COLO829 (cell line): ENCODE data around the gene RNF150.

Experiments used
- DNase-seq: peaks from one replicate; pipeline ENCODE4 v3.0.0; 2012; ENCODE audit warnings: low spot score

RNF150 gene

DNA sequence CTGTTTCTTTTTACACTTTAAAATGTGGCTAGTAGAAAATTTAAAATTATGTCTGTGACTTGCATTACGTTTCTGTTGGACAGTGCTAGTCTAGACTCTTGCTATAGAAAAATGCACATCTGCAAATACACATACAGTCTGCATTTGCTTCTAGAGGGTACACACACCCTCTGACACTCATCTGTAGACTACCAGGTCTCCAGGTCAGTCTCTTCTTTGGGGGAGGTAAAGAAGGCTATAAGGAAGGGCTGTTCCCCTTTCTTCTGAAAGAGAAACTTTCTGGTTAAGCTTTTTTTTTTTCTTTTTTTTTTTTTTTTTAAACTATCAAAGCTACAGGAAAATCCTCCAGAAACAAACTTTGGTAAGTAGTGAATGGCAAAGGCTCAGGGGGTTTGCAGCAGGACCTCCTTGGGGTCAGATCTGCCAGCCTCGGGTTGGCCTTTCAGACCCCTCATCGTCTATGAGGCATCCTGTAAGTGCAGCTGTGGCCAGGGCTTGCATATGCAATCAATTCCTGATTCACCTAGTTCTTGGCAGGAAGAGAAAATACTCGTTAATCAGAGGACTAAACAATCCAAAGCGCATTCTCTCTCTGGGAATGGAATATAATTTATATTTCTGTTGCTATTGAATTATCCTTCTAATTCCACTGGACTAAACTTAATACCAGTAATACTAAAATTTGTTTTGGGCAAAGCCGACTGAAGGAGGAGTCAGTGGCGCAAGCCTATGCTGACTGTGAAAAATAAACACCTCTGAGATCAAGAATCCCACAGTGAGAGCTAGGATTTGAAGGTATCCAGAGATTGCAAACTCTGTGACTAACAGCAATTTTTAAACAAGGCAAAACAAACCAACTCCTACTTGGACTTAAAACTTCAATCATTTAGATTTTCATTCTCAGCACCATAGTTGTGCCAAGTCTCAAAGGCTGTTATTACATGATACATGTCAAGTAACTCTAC lies 267.7 kb downstream of the RNF150 start:
- DNase-seq, result no peak

GRCh38 chr4:140863197-140863596 lies 270.1 kb downstream of the RNF150 start:
- no peak for DNase-seq

GRCh38 chr4:140862177-140862442 lies 271.2 kb downstream of the RNF150 start:
- no peak for DNase-seq

GRCh38 chr4:140861359-140862176 lies 271.7 kb downstream of the RNF150 start:
- peak; percentile 75 for DNase-seq

DNA sequence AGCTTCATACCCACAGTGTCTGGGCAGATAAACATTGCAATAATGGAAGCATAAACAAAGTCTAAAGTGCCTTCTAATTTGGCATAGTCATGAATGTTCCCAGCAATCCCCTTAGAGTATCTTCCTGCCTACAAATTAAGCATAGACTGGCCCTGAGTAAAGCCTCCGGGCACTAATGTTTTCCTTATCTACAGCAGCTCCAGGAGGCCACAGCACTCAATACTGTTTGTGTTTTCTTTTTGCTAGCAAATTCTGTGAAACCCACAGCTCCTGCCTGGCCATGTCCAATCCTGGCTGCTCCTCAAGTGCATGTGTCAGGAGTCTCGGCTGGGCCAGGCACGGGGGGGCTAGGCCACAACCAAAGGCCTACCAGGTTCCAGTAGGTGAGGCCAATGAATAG lies 274.4 kb downstream of the RNF150 start:
- DNase-seq, result no peak

DNA sequence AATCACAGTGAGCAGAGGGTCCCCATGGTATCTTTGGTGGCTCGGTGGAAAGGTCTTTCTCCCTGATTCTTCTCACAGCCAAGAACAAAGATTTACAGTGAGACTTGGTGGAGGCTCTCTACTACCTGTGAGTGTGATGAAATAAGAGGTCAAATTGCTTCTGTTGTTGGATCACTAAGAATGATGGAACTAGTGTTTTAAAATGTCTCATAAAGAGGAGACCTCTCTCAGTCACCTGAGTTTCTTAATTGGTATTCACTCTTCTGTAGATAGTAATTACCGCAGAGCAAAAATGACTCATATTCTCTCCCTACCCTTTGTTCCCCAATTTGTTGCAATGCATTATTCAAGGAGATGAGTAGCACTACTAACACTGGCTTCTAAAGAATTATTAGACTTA lies 276.2 kb downstream of the RNF150 start:
- no peak for DNase-seq

DNA sequence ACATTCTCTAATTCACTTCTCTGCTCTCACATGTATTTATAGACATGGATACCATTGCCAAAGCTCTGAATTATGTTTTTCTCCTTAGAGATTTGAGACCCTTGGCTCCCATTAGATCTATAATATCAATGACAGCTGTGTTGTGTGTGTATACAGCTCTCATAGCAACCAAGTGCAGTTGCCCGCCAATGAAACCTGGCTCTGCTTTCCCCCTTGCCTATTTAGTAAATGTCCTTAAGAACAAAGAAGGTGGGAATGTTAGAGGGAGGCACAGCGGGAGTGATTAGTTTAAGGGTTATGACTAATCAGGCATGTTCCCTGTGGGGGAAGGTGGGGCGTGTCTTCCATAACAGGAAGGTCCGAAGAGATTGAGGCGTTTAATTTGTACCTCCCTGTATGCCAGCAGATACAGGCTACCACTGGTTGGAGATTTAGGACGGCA lies 276.6 kb downstream of the RNF150 start:
- peak; percentile 63 for DNase-seq

DNA sequence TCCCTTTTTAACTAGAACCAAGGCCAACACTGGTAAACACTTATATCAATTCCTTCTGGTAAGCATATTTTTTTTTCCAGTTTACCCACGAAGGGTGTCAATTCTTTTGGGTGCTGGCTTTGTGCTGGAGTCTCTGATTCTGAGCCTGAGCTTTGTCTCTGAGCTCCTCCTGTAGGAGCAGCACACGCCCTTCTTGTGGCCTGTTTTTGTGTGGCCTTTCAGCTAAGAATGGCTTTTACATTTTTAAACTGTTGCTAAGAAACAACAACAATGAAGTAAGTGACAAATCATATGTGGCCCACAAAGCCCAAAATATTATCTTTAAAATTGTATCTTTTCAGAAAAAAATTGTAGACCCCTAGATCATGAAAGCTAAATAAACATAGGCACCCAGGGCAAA lies 279.1 kb downstream of the RNF150 start:
- no peak for DNase-seq

DNA sequence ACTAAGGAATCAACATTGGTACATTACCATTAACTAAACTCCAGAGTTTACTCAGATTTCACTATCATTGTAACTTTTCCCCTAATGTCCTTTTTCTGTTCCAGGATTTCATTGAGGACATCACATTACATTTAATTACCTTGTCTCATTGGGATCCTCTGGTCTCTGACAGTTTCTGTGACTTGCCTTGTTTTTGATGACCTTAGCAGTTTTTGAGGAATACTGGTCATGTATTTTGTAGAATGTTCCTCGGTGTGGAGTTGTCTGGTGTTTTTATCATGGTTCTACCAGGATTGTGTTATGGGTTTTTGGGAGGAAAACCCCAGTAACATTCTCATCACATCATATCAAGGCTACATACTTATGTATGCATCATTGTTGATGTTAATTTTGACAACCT lies 281.5 kb downstream of the RNF150 start:
- DNase-seq, result no peak

- DNase-seq, result peak; percentile 87
These were observed 282.1 kb downstream of the RNF150 start for GRCh38 chr4:140851032-140851636.

- no peak for DNase-seq
These were observed 283.7 kb downstream of the RNF150 start for GRCh38 chr4:140849526-140849925.

GRCh38 chr4:140846736-140847135 lies 286.5 kb downstream of the RNF150 start:
- no peak for DNase-seq

- no peak for DNase-seq
These were observed 289.2 kb downstream of the RNF150 start for GRCh38 chr4:140844061-140844460.

GRCh38 chr4:140841186-140841585 lies 292.1 kb downstream of the RNF150 start:
- no peak for DNase-seq

GRCh38 chr4:140839888-140840790 lies 293.1 kb downstream of the RNF150 start:
- no peak for DNase-seq

DNA sequence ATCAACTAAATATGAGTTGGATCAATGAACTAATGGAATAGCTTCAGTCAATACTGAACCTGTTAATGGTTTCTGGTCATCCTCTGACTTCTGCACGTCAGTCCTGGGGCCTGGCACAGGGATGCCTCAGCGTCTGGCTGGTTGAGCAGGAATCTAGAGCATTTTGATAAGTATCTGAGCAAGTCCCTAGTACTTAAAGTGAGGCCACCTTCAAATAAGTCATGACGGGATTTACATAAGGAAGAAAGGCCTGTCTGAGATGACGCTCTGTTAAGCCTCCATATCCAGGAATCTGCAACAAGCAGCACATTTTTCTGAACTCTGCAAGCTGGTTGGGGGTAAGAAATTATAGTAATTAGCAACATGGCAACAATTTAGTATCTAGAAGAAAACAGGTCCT lies 293.9 kb downstream of the RNF150 start:
- no peak for DNase-seq

DNA sequence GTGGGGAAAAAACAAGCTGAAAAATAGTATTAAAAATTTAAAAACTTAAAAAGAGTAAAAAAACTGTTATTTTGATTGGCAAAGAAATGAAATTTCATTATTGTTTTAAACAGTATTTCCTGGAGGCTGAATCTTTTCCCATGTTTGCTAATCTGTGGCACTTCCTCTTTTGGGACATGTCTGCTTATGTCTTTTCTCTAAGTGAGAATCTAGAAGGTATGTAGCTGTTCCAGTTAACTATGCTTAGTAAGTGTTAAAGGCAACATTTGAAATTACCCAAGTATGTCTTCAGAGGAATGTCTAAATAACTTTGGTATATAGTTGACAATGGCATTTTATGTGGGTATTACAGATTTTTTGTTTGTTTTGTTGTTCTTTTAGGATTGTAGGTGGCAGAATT lies 295.5 kb downstream of the RNF150 start:
- no peak for DNase-seq

- no peak for DNase-seq
These were observed 298.3 kb downstream of the RNF150 start for GRCh38 chr4:140834839-140835495.

- no peak for DNase-seq
These were observed 300.0 kb downstream of the RNF150 start for GRCh38 chr4:140833280-140833679.

- DNase-seq, result no peak
These were observed 303.4 kb downstream of the RNF150 start for GRCh38 chr4:140829825-140830224.

- no peak for DNase-seq
These were observed 306.6 kb downstream of the RNF150 start for GRCh38 chr4:140826701-140827027.
